ENCODE measurements around the gene ZSCAN20.
"Not testable (repeated sequence)": the region's sequence is repeated elsewhere in the genome, so short reads cannot be mapped to it uniquely, and the experiment has no call there.

The ZSCAN20 gene

DNA sequence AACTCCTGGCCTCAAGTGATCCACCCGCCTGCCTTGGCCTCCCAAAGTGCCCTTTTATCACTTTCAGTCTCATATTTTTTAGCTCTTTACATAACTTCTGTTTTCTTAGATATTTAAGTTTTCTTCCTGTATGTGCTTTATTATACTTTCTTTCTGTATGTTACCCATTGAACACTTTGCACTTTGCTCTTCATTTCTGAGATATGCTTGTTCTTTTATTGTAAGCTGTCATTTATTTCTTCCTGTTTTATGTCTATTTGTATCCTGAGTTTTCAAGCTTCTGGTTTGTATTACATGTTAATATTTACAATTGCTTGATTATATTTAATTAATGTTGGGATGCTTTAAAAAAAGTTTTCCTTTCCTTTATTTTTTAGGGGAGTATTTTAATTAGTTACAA lies 35.7 kb downstream of the ZSCAN20 start:
- H3K36me3 Mint-ChIP-seq (ENCODE audit: low read depth): peaks cover 5% of the 10 kb centered on the region
- DNase-seq: no peak
- TF ChIP-seq, protein P1, sequence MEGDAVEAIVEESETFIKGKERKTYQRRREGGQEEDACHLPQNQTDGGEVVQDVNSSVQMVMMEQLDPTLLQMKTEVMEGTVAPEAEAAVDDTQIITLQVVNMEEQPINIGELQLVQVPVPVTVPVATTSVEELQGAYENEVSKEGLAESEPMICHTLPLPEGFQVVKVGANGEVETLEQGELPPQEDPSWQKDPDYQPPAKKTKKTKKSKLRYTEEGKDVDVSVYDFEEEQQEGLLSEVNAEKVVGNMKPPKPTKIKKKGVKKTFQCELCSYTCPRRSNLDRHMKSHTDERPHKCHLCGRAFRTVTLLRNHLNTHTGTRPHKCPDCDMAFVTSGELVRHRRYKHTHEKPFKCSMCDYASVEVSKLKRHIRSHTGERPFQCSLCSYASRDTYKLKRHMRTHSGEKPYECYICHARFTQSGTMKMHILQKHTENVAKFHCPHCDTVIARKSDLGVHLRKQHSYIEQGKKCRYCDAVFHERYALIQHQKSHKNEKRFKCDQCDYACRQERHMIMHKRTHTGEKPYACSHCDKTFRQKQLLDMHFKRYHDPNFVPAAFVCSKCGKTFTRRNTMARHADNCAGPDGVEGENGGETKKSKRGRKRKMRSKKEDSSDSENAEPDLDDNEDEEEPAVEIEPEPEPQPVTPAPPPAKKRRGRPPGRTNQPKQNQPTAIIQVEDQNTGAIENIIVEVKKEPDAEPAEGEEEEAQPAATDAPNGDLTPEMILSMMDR (IDR thresholded peaks at IDR 0.05): no peak
- H3K27ac Mint-ChIP-seq: no peak overlapping the region
- peaks cover 26% of the 10 kb centered on the region for H3K9me3 Mint-ChIP-seq
- H3K27me3 Mint-ChIP-seq (ENCODE audit: low read depth, poor library complexity): peaks cover 10% of the 10 kb centered on the region
- no peaks in the 10 kb centered on the region for H3K4me1 Mint-ChIP-seq
- H3K4me3 Mint-ChIP-seq: no peak overlapping the region

- not testable (repeated sequence) for H3K4me1 Mint-ChIP-seq; DNase-seq; H3K36me3 Mint-ChIP-seq (ENCODE audit: low read depth); H3K4me3 Mint-ChIP-seq; H3K27ac Mint-ChIP-seq
- H3K9me3 Mint-ChIP-seq: peaks cover 26% of the 10 kb centered on the region
- peaks cover 10% of the 10 kb centered on the region for H3K27me3 Mint-ChIP-seq (ENCODE audit: low read depth, poor library complexity)
These were observed 36.8 kb downstream of the ZSCAN20 start for GRCh38 chr1:33509276-33509675.

DNA sequence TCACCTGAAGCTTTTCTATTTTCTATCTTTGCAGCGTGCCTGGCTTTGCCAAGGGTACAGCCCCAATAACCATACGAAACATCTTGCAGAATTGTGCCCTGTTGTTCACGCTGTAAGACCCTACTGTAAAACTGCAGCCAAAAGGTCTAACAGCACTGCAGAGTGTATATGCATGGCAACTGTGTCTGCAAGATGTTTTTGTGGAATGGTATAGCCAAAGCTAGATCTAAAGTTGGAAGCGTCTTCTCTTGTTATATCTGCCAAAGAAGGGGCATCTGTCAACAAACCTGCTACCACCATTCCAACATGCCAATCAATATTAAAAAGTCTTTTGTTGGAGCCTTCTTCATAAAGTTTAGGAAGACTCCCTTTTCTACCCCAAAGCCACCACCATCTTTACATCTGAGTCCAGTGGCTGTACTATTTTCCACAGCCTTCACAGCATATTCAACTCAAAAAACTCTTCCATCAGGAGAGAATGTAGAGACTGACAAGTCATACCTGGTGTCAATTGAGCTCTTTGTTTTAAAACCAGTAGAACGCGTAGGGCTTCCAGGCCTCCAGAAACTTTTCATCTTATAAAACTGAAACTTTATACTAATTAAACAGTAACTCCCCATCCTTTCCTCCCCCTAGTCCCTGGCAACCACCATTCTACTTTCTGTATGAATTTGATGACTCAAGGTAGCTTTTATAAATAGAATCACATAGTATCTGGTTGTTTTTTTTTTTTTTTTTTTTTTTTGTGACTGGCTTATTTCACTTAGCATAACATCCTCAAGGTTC lies 40.0 kb downstream of the ZSCAN20 start:
- Mint-ChIP-seq H3K36me3 (ENCODE audit: low read depth) (peaks cover 5% of the 10 kb centered on the region), H3K4me1 (peaks cover 15% of the 10 kb centered on the region), H3K27me3 (ENCODE audit: low read depth, poor library complexity) (peaks cover 15% of the 10 kb centered on the region), H3K27ac (no peak overlapping the region), H3K9me3 (peaks cover 19% of the 10 kb centered on the region), H3K4me3 (no peak overlapping the region)
- TF ChIP-seq, protein P1 (IDR thresholded peaks at IDR 0.05): no peak
- DNase-seq: no peak

DNA sequence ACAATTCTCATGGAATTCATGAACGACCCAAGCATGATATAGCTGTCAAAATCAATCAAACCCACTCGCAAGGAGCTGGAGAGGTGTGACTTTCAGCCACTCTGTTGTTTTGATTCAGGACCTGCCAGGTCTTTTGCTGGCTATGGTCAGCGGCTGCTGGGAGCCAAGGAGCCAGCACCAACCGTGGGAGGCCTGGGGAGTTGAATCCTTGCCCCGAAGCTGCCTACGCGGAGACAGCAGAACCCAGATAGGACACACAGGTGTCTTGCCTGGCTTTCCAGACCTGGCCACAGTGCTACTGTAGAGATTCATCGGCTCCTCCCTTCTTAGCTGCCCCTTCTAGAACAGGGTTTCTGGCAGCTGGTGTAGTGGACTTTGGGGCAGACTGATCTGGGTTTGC lies 42.7 kb downstream of the ZSCAN20 start:
- Mint-ChIP-seq H3K36me3 (ENCODE audit: low read depth) (no peaks in the 10 kb centered on the region), H3K27ac (no peak overlapping the region), H3K27me3 (ENCODE audit: low read depth, poor library complexity) (peaks cover 10% of the 10 kb centered on the region), H3K4me1 (peaks cover 22% of the 10 kb centered on the region), H3K4me3 (no peak overlapping the region), H3K9me3 (peaks cover 11% of the 10 kb centered on the region)
- TF ChIP-seq, protein P1 (IDR thresholded peaks at IDR 0.05): no peak
- no peak for DNase-seq

DNA sequence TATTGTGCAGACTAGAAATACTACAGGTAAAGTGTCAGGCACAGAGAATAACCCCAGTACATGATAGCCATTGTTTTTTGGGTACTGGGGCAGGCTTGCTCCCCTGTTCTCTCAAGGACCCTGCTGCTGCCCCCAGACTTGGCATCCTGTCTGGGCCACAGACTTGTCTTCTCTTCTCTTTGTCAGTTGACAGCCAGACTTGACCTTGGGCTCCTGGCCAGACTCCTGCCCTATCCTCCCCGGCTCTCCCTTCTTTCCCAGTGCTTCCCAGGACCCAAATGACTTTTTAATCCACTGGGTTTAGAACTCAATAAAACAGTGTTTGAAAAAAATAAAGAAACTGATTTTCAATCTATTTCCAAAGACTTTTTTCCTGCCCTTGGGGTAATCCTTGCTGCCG lies 43.2 kb downstream of the ZSCAN20 start:
- Mint-ChIP-seq H3K9me3 (peaks cover 6% of the 10 kb centered on the region), H3K4me3 (no peak overlapping the region), H3K27me3 (ENCODE audit: low read depth, poor library complexity) (peaks cover 11% of the 10 kb centered on the region), H3K36me3 (ENCODE audit: low read depth) (no peaks in the 10 kb centered on the region), H3K27ac (no peak overlapping the region), H3K4me1 (peaks cover 22% of the 10 kb centered on the region)
- TF ChIP-seq, protein P1 (IDR thresholded peaks at IDR 0.05): no peak
- DNase-seq: no peak

GRCh38 chr1:33516428-33516827 lies 44.0 kb downstream of the ZSCAN20 start:
- H3K36me3 Mint-ChIP-seq (ENCODE audit: low read depth): no peaks in the 10 kb centered on the region

More at GRCh38 chr1:33516428-33516827, 44.0 kb downstream of the ZSCAN20 start:
- H3K4me3 Mint-ChIP-seq: no peak overlapping the region
- H3K4me1 Mint-ChIP-seq: peaks cover 22% of the 10 kb centered on the region
- TF ChIP-seq, protein P1 (IDR thresholded peaks at IDR 0.05): no peak
- H3K9me3 Mint-ChIP-seq: peaks cover 1% of the 10 kb centered on the region
- H3K27me3 Mint-ChIP-seq (ENCODE audit: low read depth, poor library complexity): peaks cover 9% of the 10 kb centered on the region
- DNase-seq: no peak
- no peak overlapping the region for H3K27ac Mint-ChIP-seq

Data from nephron progenitor cell (in vitro differentiated cells).